Fibroblast of skin of right quadriceps (primary cell): ENCODE measurements around the gene POLA1.

Experiments used
- DNase-seq: peaks from one replicate; pipeline ENCODE4 v3.0.0-alpha.2; 2013

The POLA1 gene

GRCh38 chrX:24886916-24887315, 193.2 kb downstream of the POLA1 start:
- DNase-seq: no peak

- DNase-seq: no peak
Measured at GRCh38 chrX:24890677-24891076, 197.0 kb downstream of the POLA1 start.

- no peak for DNase-seq
Measured at GRCh38 chrX:24899391-24899790, 205.7 kb downstream of the POLA1 start.

GRCh38 chrX:24900234-24900633, 206.5 kb downstream of the POLA1 start:
- DNase-seq: no peak

- DNase-seq: peak; percentile 52
Measured at GRCh38 chrX:24902806-24903205, 209.1 kb downstream of the POLA1 start.

GRCh38 chrX:24918715-24919114, 225.0 kb downstream of the POLA1 start:
- no peak for DNase-seq

- DNase-seq: no peak
Measured at GRCh38 chrX:24920769-24921168, 227.1 kb downstream of the POLA1 start.

GRCh38 chrX:24925430-24925829, 231.7 kb downstream of the POLA1 start:
- DNase-seq: peak; percentile 0

GRCh38 chrX:24927372-24927771, 233.7 kb downstream of the POLA1 start:
- DNase-seq: no peak

- no peak for DNase-seq
Measured at GRCh38 chrX:24928114-24928513, 234.4 kb downstream of the POLA1 start.

- no peak for DNase-seq
Measured at GRCh38 chrX:24934279-24934678, 240.6 kb downstream of the POLA1 start.

GRCh38 chrX:24945009-24945408, 251.3 kb downstream of the POLA1 start:
- no peak for DNase-seq

- DNase-seq: no peak
Measured at GRCh38 chrX:24946369-24946768, 252.7 kb downstream of the POLA1 start.

- DNase-seq: no peak
Measured at GRCh38 chrX:24954732-24955131, 261.0 kb downstream of the POLA1 start.

- DNase-seq: no peak
Measured at GRCh38 chrX:24955372-24955930, 261.7 kb downstream of the POLA1 start.

GRCh38 chrX:24956828-24957227, 263.1 kb downstream of the POLA1 start:
- DNase-seq: peak; percentile 2

- DNase-seq: no peak
Measured at GRCh38 chrX:24961809-24962208, 268.1 kb downstream of the POLA1 start.

GRCh38 chrX:24963823-24964222, 270.1 kb downstream of the POLA1 start:
- DNase-seq: peak; percentile 29

GRCh38 chrX:24965372-24965771, 271.7 kb downstream of the POLA1 start:
- no peak for DNase-seq

- DNase-seq: no peak
Measured at GRCh38 chrX:24969812-24970211, 276.1 kb downstream of the POLA1 start.

GRCh38 chrX:24979081-24979480, 285.4 kb downstream of the POLA1 start:
- DNase-seq: peak; percentile 14

GRCh38 chrX:24981030-24981429, 287.3 kb downstream of the POLA1 start:
- DNase-seq: no peak

- peak; percentile 43 for DNase-seq
Measured at GRCh38 chrX:24982306-24982965, 288.7 kb downstream of the POLA1 start.

- no peak for DNase-seq
Measured at GRCh38 chrX:24983931-24984330, 290.2 kb downstream of the POLA1 start.

- no peak for DNase-seq
Measured at GRCh38 chrX:24985120-24985519, 291.4 kb downstream of the POLA1 start.
